Osteocyte (in vitro differentiated cells): ENCODE data around the gene CIART. TPM values are rescaled to one million over a fixed set of nuclear protein-coding genes. Genes with fewer than 3 reads are reported as not detected.
A peak's percentile ranks its signal among the peaks of the same experiment; 100 is the strongest.

Source experiments
- DNase-seq: peaks from one replicate; pipeline ENCODE4 v3.0.0; 2021; ENCODE audit warnings: mixed read lengths; ENCODE audit not compliant: unreplicated experiment; ENCODE audit errors: extremely low spot score
- H3K27ac Mint-ChIP-seq: one replicate; pipeline ENCODE4 v1.8.0; 2021; ENCODE audit warnings: mild to moderate bottlenecking, mixed read lengths; ENCODE audit not compliant: unreplicated experiment
- H3K27me3 Mint-ChIP-seq: one replicate; pipeline ENCODE4 v1.8.0; 2021; ENCODE audit warnings: mixed read lengths; ENCODE audit not compliant: unreplicated experiment
- H3K36me3 Mint-ChIP-seq: one replicate; pipeline ENCODE4 v1.8.0; 2021; ENCODE audit warnings: mixed read lengths; ENCODE audit not compliant: unreplicated experiment
- H3K4me1 Mint-ChIP-seq: one replicate; pipeline ENCODE4 v1.8.0; 2021; ENCODE audit warnings: mixed read lengths; ENCODE audit not compliant: unreplicated experiment
- H3K4me3 Mint-ChIP-seq: one replicate; pipeline ENCODE4 v1.8.0; 2021; ENCODE audit warnings: mild to moderate bottlenecking, moderate library complexity, mixed read lengths; ENCODE audit not compliant: unreplicated experiment
- H3K9me3 Mint-ChIP-seq: one replicate; pipeline ENCODE4 v1.8.0; 2021; ENCODE audit warnings: mixed read lengths; ENCODE audit not compliant: unreplicated experiment
- total RNA-seq: library from RNA; stranded (reverse); gene quantifications from 2 replicates; pipeline ENCODE4 v1.2.1, GENCODE V29; 2021
- TF ChIP-seq, protein P1 (sequence below): fragments of 200-600 bp; sonication (generic); IDR thresholded peaks from 2 replicates; pipeline ENCODE4 v1.5.0; 2021; ENCODE audit warnings: antibody characterized with exemption, mild to moderate bottlenecking, moderate library complexity

The CIART gene
- total RNA-seq, 1 donor from 2014 or later, result 5.3 TPM

DNA sequence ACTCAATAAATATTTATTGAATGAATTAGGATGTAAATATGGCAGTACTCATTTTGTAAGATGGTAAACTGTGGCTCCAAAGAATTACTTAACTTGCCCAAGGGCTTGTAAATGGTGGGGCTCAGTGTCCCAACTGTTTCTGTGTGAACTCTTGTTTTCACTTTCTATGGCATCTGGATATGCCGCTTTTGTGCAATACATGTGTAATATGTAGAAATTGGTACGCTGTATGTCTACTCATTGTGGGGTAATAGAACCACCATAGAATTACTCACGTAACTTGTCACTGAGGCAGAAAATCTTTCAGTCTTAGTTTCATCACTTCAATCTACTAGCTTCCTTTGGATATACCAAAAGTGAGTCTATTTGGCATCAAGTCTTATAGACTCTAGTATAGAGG is 40.0 kb downstream of the CIART start:
- Mint-ChIP-seq H3K36me3 (peaks cover 17% of the 10 kb centered on the region), H3K4me3 (peak overlapping the region; percentile 98), H3K27me3 (no peaks in the 10 kb centered on the region), H3K9me3 (no peaks in the 10 kb centered on the region), H3K4me1 (peaks cover 18% of the 10 kb centered on the region), H3K27ac (no peak overlapping the region)
- DNase-seq, result no peak
- TF ChIP-seq, protein P1, sequence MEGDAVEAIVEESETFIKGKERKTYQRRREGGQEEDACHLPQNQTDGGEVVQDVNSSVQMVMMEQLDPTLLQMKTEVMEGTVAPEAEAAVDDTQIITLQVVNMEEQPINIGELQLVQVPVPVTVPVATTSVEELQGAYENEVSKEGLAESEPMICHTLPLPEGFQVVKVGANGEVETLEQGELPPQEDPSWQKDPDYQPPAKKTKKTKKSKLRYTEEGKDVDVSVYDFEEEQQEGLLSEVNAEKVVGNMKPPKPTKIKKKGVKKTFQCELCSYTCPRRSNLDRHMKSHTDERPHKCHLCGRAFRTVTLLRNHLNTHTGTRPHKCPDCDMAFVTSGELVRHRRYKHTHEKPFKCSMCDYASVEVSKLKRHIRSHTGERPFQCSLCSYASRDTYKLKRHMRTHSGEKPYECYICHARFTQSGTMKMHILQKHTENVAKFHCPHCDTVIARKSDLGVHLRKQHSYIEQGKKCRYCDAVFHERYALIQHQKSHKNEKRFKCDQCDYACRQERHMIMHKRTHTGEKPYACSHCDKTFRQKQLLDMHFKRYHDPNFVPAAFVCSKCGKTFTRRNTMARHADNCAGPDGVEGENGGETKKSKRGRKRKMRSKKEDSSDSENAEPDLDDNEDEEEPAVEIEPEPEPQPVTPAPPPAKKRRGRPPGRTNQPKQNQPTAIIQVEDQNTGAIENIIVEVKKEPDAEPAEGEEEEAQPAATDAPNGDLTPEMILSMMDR, result no peak

GRCh38 chr1:150332651-150333290 is 50.4 kb downstream of the CIART start:
- Mint-ChIP-seq H3K4me1 (no peaks in the 10 kb centered on the region), H3K27ac (no peak overlapping the region), H3K36me3 (peaks cover 38% of the 10 kb centered on the region), H3K9me3 (no peaks in the 10 kb centered on the region), H3K27me3 (no peaks in the 10 kb centered on the region), H3K4me3 (no peak overlapping the region)
- DNase-seq, result no peak
- TF ChIP-seq, protein P1, result no peak

Other genes with a start within 250 kb of the CIART start
- 37.0 and 43.6 TPM in 2 replicates for gene VPS45, start 214.8 kb upstream of the CIART start, total RNA-seq
- gene PLEKHO1, start 132.6 kb upstream of the CIART start, total RNA-seq, result 50.1 and 52.2 TPM in 2 replicates
- gene ANP32E, start 46.4 kb upstream of the CIART start, total RNA-seq, result 29.5 and 32.2 TPM in 2 replicates
- not detected in 2 replicates for gene CA14, start 24.8 kb upstream of the CIART start, total RNA-seq
- 138 and 147 TPM in 2 replicates for gene APH1A, start 13.5 kb upstream of the CIART start, total RNA-seq
- gene C1orf54, start 9.8 kb upstream of the CIART start, total RNA-seq, result 49.9 and 55.6 TPM in 2 replicates
- gene MRPS21, start 11.3 kb downstream of the CIART start, total RNA-seq, result 76.0 and 81.5 TPM in 2 replicates
- 55.0 and 55.2 TPM in 2 replicates for gene PRPF3, start 39.0 kb downstream of the CIART start, total RNA-seq
- gene RPRD2, start 81.6 kb downstream of the CIART start, total RNA-seq, result 29.9 and 31.7 TPM in 2 replicates
- 18.8 and 23.2 TPM in 2 replicates for gene TARS2, start 204.9 kb downstream of the CIART start, total RNA-seq
- gene ECM1, start 225.6 kb downstream of the CIART start, total RNA-seq, result 17.4 and 19.8 TPM in 2 replicates
- not detected in 2 replicates for gene FALEC, start 233.2 kb downstream of the CIART start, total RNA-seq